Ishikawa (cell line): Measurements from ENCODE around the gene OLIG1.

ENCODE experiments used
- CEBPB ChIP-seq: IDR thresholded peaks from 2 replicates; pipeline ENCODE4 v1.6.1; 2012
- CREB1 ChIP-seq: IDR thresholded peaks from 2 replicates; pipeline ENCODE4 v1.6.1; 2012; ENCODE audit warnings: low read depth
- EGR1 ChIP-seq: IDR thresholded peaks from 2 replicates; pipeline ENCODE4 v1.6.1; 2012
- EP300 ChIP-seq: IDR thresholded peaks from 2 replicates; pipeline ENCODE4 v1.6.1; 2012; ENCODE audit warnings: borderline replicate concordance
- FOXM1 ChIP-seq: IDR thresholded peaks from 2 replicates; pipeline ENCODE4 v1.6.1; 2012; ENCODE audit warnings: low read depth, borderline replicate concordance
- NFIC ChIP-seq: IDR thresholded peaks from 2 replicates; pipeline ENCODE4 v1.6.1; 2012
- RAD21 ChIP-seq: IDR thresholded peaks from 2 replicates; pipeline ENCODE4 v1.6.1; 2012; ENCODE audit warnings: low read depth
- TAF1 ChIP-seq: IDR thresholded peaks from 2 replicates; pipeline ENCODE4 v1.6.1; 2012; ENCODE audit warnings: low read depth, mild to moderate bottlenecking
- TCF12 ChIP-seq: IDR thresholded peaks from 2 replicates; pipeline ENCODE4 v1.6.1; 2012; ENCODE audit warnings: low read depth
- TEAD4 ChIP-seq: IDR thresholded peaks from 2 replicates; pipeline ENCODE4 v1.6.1; 2012
- YY1 ChIP-seq: IDR thresholded peaks from 2 replicates; pipeline ENCODE4 v1.6.1; 2012; ENCODE audit warnings: low read depth
- ZBTB7A ChIP-seq: IDR thresholded peaks from 2 replicates; pipeline ENCODE4 v1.6.1; 2012; ENCODE audit warnings: low read depth
- TF ChIP-seq, protein P1 (sequence below): IDR thresholded peaks from 2 replicates; pipeline ENCODE4 v1.6.1; 2012
- TF ChIP-seq, protein P2 (sequence below): IDR thresholded peaks from 2 replicates; pipeline ENCODE4 v1.6.1; 2012
- TF ChIP-seq, protein P3 (sequence below): IDR thresholded peaks from 2 replicates; pipeline ENCODE4 v1.6.1; 2012; ENCODE audit warnings: low read depth, mild to moderate bottlenecking

Gene OLIG1

DNA sequence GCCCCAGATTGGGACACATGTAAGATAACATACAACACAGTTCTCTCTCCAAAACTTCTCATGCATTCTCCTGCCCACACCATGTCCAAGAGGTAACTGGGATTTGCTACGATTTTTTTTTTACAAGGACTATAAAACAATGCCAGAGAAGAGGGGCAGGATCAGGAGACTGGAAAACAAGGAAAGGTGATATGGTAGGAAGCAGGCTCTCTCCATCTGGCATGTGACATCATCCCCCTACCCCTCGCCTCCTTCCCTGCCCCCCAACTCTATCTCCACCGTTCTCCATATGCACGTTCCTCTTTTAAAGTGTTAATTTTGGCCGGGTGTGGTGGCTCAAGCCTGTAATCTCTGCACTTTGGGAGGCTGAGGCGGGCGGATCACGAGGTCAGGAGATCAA lies 23.5 kb upstream of the OLIG1 start:
- TF ChIP-seq, protein P1, sequence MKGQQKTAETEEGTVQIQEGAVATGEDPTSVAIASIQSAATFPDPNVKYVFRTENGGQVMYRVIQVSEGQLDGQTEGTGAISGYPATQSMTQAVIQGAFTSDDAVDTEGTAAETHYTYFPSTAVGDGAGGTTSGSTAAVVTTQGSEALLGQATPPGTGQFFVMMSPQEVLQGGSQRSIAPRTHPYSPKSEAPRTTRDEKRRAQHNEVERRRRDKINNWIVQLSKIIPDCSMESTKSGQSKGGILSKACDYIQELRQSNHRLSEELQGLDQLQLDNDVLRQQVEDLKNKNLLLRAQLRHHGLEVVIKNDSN: no peak
- TF ChIP-seq, protein P2, sequence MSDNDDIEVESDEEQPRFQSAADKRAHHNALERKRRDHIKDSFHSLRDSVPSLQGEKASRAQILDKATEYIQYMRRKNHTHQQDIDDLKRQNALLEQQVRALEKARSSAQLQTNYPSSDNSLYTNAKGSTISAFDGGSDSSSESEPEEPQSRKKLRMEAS: no peak
- TF ChIP-seq NFIC: no peak
- no peak for TF ChIP-seq EGR1
- no peak for TF ChIP-seq TAF1
- TF ChIP-seq TCF12: no peak
- TF ChIP-seq CEBPB: no peak
- TF ChIP-seq ZBTB7A: no peak
- no peak for TF ChIP-seq RAD21
- TF ChIP-seq CREB1: no peak
- TF ChIP-seq, protein P3, sequence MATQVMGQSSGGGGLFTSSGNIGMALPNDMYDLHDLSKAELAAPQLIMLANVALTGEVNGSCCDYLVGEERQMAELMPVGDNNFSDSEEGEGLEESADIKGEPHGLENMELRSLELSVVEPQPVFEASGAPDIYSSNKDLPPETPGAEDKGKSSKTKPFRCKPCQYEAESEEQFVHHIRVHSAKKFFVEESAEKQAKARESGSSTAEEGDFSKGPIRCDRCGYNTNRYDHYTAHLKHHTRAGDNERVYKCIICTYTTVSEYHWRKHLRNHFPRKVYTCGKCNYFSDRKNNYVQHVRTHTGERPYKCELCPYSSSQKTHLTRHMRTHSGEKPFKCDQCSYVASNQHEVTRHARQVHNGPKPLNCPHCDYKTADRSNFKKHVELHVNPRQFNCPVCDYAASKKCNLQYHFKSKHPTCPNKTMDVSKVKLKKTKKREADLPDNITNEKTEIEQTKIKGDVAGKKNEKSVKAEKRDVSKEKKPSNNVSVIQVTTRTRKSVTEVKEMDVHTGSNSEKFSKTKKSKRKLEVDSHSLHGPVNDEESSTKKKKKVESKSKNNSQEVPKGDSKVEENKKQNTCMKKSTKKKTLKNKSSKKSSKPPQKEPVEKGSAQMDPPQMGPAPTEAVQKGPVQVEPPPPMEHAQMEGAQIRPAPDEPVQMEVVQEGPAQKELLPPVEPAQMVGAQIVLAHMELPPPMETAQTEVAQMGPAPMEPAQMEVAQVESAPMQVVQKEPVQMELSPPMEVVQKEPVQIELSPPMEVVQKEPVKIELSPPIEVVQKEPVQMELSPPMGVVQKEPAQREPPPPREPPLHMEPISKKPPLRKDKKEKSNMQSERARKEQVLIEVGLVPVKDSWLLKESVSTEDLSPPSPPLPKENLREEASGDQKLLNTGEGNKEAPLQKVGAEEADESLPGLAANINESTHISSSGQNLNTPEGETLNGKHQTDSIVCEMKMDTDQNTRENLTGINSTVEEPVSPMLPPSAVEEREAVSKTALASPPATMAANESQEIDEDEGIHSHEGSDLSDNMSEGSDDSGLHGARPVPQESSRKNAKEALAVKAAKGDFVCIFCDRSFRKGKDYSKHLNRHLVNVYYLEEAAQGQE: no peak
- TF ChIP-seq TEAD4: no peak
- TF ChIP-seq EP300: no peak
- no peak for TF ChIP-seq YY1
- no peak for TF ChIP-seq FOXM1

DNA sequence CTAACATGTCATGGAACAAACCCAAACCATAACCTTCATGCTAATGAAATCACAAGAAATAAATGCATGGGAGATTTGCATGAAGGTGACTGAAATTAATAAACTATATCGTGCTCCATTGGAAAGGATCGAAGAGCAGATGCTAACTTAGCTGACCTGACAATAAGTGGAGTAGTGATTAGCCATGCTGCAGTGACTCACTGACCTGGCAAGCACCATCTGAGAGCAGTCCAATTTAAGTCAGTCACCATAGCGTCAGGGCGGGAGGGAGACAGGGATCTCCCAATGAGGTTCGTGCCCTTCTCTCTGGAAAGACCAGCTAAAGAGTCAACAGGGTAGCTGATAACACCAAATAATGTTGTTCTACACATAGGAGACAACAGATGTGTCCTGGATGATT lies 22.7 kb upstream of the OLIG1 start:
- TF ChIP-seq, protein P3: no peak
- no peak for TF ChIP-seq FOXM1
- no peak for TF ChIP-seq CEBPB
- no peak for TF ChIP-seq EGR1
- TF ChIP-seq RAD21: no peak

DNA sequence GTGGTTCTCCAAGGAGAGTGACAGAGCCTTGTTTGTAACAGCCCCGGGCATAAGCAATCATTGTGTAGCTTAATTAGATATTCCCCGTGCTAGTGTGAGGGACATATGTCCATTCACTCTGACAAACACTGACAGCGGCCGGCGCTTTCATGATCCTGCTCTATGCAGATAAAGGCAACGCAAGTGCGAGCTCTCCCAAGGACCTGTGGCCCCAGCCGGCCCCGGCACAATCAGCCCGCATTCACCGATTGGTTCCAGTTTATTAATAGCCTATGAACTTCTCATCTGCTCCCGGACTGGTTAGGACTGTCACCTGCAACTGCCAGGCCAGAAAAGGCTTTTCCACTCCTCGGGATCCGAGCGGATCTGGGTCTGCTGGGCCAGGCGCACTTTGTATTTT lies 18.0 kb upstream of the OLIG1 start:
- TF ChIP-seq EGR1: no peak
- no peak for TF ChIP-seq ZBTB7A
- no peak for TF ChIP-seq RAD21
- TF ChIP-seq, protein P1: no peak
- no peak for TF ChIP-seq NFIC
- TF ChIP-seq YY1: no peak
- TF ChIP-seq TAF1: no peak
- TF ChIP-seq TEAD4: no peak
- TF ChIP-seq, protein P2: no peak
- no peak for TF ChIP-seq FOXM1
- no peak for TF ChIP-seq CEBPB
- TF ChIP-seq EP300: no peak
- TF ChIP-seq TCF12: no peak
- no peak for TF ChIP-seq CREB1
- TF ChIP-seq, protein P3: no peak

DNA sequence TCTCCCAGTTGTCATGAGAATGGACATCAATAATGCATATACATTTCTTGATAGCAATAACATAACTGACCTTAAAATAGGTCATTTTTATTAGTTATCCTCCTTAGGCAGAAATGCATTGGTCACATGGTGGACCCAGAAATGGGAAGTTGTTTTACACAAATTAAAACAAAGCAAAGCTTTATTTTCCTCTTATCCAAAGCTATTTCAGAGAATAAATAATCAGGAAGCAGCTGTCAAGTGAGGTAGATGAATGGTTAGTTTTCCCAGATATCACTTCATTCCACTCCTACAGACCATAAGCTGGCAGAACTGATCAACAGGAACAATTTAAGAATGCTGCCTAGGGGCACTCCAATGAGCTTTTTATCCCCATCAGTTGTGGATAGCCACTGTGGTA lies 16.0 kb upstream of the OLIG1 start:
- no peak for TF ChIP-seq TCF12
- no peak for TF ChIP-seq EGR1
- no peak for TF ChIP-seq CREB1
- TF ChIP-seq TAF1: no peak
- no peak for TF ChIP-seq YY1
- TF ChIP-seq, protein P2: no peak
- TF ChIP-seq, protein P1: no peak
- TF ChIP-seq RAD21: no peak
- TF ChIP-seq FOXM1: no peak
- no peak for TF ChIP-seq ZBTB7A
- no peak for TF ChIP-seq EP300
- no peak for TF ChIP-seq TEAD4
- TF ChIP-seq, protein P3: no peak
